GM13977 (cell line): ENCODE measurements around the gene SOX5.

Experiments used
- DNase-seq: peaks from one replicate; pipeline ENCODE4 v3.0.0; 2012; ENCODE audit warnings: low spot score
- in situ Hi-C: fragments of 300-500 bp; cut with MboI; formaldehyde crosslinking; loops from one replicate; pipeline ENCODE4 v1.12.0; 2022; ENCODE audit warnings: low sequenced_read_pairs, low pct_unique_long_range_greater_than_20kb, mixed read lengths, inconsistent platforms; ENCODE audit not compliant: unreplicated experiment
- TF ChIP-seq, protein P1 (sequence below): IDR thresholded peaks from 2 replicates; pipeline ENCODE4 v1.5.1; 2012; ENCODE audit warnings: mild to moderate bottlenecking, control low read depth; ENCODE audit not compliant: insufficient read depth; ENCODE audit errors: extremely low read depth, missing control alignments

SOX5 gene

DNA sequence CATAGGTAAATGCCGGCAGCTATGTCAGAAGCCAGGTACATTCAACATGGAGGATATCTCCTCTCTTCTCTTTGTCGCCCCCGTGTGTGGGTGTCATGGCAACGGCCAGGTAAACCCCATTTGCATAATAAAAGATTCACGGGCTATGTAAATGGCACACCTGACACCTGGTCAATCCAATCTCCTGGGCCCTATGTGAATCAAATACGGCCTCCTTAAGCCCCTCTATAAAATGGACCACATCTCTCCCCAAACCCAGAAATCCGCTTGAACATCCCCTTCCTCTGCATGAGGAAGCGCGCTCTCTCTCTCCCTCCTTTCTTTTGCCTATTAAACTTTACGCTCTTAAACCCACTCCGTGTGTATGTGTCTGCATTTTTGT is 363.7 kb downstream of the SOX5 start:
- in situ Hi-C loops: no loop called here
- no peak for DNase-seq

DNA sequence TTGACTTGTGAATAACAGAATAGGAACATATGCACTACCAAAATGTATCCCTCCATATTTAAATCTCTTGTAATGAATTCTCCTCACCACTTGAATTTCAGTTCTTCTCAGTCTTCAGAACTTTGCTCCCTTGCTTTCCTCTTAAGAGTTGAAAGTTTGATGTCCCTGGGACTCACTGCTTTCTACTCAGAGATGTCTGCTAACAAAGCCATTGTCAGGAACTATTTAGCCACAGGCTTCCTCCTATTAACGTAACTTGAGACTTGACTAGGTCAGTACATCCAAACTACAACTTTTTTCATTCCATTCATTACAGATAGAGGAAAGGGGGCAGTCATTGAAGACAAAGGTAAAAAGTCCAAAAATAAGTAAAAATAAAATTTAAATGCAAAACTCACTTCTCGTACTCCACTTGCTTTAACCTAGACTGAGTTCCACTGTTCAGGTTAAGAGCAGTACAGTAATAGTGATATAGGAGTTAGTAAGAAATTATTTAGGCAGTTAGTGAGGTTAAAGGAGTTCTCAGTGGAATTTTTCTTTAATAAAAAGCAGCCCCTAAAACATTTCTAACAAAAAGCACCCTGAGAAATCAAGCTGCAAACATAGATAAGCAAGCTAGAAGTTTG is 364.2 kb downstream of the SOX5 start:
- TF ChIP-seq, protein P1, sequence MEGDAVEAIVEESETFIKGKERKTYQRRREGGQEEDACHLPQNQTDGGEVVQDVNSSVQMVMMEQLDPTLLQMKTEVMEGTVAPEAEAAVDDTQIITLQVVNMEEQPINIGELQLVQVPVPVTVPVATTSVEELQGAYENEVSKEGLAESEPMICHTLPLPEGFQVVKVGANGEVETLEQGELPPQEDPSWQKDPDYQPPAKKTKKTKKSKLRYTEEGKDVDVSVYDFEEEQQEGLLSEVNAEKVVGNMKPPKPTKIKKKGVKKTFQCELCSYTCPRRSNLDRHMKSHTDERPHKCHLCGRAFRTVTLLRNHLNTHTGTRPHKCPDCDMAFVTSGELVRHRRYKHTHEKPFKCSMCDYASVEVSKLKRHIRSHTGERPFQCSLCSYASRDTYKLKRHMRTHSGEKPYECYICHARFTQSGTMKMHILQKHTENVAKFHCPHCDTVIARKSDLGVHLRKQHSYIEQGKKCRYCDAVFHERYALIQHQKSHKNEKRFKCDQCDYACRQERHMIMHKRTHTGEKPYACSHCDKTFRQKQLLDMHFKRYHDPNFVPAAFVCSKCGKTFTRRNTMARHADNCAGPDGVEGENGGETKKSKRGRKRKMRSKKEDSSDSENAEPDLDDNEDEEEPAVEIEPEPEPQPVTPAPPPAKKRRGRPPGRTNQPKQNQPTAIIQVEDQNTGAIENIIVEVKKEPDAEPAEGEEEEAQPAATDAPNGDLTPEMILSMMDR: no peak
- in situ Hi-C loops: no loop called here
- no peak for DNase-seq

More for the DNA sequence above, 363.7 kb downstream of the SOX5 start:
- TF ChIP-seq, protein P1: no peak

DNA sequence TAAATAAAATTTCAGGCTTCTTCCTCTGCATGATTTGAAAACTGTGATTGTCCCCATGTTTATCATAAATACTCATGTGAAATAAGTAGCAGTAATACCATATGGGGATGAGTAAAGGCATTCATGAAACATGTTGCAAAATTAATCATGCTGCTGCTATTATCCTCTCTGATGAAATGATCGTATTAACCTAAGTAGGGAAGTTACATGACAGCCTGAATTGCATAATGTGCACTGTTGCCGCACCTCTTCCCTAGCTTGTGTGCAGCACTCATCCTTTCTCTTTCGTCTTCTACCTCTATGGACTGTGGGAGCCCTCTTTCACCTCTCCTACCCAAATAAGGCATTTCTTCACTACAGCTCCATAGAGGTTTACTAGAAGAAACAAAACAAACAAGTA is 367.6 kb downstream of the SOX5 start:
- TF ChIP-seq, protein P1: no peak
- no peak for DNase-seq
- in situ Hi-C loops: no loop called here

DNA sequence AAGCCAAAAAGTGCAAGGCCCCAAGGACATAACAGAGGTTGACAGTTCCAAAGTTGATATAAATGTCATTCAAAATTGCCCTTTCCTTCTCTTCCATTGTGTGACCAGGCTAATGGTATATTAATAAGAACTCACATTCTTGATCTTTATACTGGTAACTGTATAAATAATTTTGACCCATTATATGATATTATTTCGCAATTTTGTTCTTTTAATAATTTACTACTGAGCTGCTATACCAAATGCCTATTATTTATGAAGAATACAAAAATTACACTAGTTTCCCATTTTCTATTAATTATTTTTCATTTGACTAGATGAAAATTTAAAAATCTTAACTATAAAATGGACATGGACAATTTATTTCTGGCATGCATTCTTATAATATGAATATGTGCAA is 370.2 kb downstream of the SOX5 start:
- in situ Hi-C loops: no loop called here
- DNase-seq: no peak
- TF ChIP-seq, protein P1: no peak

DNA sequence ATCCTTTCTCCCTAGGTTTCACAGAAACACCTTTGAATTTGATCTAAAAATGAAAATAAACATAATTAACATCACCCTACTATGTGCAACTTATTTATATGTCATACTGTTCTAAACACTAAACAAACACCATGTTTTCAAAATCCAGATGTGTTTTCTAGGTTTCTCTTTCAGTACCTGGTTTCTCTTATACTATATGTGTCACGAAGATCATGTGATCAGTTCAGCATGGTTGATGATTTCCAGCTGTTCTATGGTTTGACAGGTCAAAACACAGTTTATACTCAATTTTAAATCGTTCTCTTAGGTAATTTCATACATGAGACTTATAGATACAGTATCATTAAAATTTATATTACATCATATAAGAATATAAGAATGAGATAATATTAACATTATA is 373.1 kb downstream of the SOX5 start:
- TF ChIP-seq, protein P1: no peak
- in situ Hi-C loops: no loop called here

DNA sequence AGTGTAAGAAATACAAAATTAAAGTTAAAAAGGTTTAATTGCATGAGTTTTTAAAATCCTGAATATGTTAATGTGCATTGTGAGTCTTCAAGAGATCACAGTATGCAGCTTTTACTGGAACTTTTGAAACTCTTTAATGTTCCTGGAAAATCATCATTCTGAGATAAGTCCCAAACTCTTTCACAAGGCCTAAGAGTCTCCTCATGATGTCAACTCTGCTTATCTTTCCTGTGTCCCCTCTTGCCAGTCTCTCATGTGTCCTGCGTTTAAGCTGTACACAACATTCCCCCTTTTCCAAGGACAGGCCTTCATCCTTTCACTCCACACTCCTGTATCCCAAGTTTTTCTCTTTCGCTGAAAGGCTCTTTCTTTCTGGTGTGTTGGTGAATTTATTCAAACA is 380.1 kb downstream of the SOX5 start:
- in situ Hi-C loops: no loop called here
- DNase-seq: no peak
- TF ChIP-seq, protein P1: no peak

More for the DNA sequence above, 373.1 kb downstream of the SOX5 start:
- DNase-seq: no peak
